ENCODE measurements around the gene COA6.
A peak's percentile ranks its signal among the peaks of the same experiment; 100 is the strongest.
"Not testable (repeated sequence)": the region's sequence is repeated elsewhere in the genome, so short reads cannot be mapped to it uniquely, and the experiment has no call there.

COA6 gene, protein sequence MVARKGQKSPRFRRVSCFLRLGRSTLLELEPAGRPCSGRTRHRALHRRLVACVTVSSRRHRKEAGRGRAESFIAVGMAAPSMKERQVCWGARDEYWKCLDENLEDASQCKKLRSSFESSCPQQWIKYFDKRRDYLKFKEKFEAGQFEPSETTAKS

DNA sequence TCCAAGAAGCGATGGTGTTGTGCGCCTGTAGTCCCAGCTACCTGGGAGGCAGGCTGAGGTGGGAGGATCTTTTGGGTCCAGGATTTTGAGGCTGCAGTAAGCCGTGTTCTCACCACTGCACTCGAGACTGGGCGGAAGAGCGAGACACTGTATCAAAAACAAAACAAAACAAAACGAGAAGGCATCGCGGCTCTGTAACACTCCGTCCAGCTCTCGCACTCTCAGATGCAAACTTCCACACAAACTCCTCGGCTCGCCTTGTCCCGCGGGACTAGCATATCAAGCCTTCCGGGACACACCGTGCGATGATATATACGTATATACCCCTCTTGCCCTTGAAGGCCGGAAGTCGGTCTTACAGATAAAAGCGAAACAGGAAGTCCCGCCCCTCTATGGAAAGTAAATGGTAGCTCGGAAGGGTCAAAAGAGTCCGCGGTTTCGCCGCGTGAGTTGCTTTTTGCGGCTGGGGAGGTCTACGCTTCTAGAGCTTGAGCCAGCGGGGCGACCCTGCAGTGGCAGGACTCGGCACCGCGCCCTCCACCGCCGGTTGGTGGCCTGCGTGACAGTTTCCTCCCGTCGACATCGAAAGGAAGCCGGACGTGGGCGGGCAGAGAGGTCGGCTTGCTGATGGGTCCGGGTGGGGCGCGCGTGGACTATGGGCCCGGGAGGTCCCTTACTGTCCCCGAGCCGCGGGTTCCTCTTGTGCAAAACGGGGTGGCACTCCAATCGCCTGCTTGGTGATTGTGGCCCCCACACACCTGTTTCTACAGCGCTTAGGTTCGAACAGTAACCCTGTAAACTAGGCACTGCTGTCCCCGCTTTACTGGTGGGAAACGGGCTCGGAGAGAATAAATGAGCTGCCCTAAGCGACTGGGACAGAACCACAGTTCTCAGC is at the start of gene COA6:
TSS of gene COA6 (plus strand) at position 393 of the 895 bp plus-strand sequence. CDS start at position 404, 11 bp downstream.
- peak; percentile 94 for DNase-seq (ENCODE audit: low spot score)

DNA sequence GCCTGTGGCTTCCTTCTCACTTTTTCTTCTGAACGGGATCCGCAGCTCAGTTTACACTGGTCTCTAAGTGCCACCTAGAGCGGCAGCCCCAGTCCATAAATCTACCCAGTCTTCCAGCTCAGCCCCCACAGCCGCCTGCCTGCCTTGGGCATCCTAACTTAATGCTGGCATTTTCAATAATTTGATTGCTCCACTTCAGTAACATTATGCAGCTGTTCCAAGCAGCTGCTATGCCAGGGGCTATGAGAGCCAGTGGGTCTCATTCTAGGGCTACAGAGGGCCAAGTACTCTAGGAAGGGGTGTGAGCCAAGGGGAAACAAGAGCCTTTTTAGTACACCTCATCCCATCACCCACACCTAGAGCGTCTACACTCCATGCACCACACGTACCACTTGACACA is 48.4 kb upstream of the COA6 start:
- no peak for DNase-seq (ENCODE audit: low spot score)

DNA sequence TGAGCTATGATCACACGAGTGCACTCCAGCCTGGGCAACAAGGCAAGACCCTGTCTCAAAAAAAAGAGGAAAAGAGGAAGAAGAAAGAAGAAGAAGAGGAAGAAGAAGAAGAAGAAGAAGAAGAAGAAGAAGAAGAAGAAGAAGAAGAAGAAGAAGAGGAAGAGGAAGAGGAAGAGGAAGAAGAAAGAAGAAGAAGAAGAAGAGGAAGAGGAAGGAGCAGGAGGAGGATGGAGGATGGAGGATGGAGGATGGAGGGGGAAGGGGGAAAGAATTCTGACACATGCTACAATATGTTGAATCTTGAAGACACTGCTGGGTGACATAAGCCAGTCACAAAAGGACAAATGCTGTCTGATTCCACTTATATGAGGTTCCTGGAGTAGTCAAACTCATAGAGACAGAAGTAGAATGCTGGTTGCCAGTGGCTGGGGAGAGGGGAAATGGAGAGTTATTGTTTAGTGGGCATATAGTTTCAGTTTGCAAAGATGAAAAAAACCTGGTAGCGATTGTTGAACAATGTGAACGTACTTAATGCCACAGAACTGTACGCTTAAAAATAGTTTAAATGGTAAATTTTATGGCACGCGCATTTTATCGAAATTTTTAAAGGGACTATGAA is 47.3 kb upstream of the COA6 start:
- DNase-seq (ENCODE audit: low spot score), result no peak

DNA sequence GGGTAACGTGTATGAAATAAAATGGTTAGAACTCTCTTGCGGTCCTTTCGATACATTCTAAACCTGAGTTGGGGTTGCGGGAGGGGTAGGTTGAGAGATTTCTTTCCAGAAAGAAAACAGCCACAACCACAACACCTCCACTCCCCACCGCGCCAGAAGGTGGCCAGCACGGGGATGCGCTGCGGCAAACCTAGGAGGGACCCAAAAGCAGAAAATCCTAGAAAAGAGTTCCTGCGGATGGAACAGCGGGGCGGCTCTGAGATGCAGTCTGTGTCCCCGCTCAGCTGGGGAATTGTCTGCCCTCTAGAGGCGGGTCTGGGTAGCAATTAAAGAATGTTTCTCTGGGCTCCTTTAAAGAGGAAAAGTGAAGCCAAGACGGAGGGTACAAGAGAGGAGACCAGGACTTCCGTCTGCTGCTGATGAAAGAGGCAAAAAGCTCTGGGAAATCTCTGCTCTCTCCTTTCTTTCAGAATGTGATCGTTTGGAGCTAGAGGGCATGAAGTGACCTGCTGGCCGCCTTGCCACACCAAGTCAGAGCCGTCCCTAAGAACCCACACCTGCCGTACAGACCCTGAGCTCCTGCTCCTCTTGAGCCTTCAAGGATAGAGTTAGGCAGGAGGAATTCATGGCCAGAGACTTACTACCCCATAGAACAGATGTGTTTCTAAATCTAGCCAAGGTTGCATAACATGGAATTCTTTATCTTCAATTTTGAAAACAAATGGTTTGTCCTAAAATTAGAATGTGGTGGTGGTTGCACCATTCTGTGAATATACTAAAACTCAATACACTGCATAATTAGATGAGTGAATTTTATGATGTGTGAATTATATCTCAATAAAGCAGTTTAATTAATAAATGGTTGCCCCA is 46.5 kb upstream of the COA6 start:
- peak; percentile 78 for DNase-seq (ENCODE audit: low spot score)

DNA sequence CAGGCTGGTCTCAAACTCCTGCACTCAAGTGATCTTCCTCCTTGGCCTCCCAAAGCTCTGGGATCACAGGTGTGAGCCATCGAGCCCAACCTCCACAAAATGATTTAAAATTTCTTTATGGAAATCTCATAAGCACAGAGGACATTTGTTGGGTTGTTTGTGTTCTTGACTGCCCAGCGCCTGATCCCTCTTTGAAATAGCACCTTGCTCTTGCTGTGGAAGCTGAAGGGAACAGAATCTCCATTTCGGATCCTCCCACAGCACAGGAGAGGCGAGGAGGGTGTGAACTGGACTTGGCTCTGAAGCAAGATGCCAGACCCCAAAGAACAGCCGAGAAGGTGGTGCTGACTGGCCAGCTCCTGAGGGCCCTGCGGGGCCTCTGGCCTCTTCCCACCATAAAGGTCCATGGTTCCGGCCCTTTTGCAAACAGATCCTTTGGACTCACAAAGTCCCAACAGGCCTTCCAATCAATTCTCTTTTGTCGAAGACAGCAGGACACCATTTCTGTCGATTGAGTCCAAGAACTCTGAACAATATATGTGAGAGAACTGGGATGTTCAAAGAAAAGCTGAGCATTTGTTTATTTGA is 45.6 kb upstream of the COA6 start:
- DNase-seq (ENCODE audit: low spot score), result no peak

DNA sequence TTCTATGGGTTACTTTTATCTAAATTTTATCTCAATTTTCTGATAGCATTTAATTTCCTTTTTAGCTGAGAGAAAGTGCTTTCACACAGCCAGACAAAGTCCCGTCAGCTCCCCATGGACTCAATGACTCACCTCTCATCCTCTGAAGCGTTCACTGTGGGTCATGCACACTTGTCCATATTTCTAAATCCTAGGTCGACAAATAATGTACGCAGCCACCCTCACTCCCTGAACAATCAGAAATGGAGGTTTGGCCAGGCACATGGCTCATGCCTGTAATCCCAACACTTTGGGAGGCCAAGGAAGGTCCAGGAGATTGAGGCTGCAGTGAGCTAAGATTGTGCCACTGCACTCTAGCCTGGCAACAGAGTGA is 42.4 kb upstream of the COA6 start:
- no peak for DNase-seq (ENCODE audit: low spot score)

DNA sequence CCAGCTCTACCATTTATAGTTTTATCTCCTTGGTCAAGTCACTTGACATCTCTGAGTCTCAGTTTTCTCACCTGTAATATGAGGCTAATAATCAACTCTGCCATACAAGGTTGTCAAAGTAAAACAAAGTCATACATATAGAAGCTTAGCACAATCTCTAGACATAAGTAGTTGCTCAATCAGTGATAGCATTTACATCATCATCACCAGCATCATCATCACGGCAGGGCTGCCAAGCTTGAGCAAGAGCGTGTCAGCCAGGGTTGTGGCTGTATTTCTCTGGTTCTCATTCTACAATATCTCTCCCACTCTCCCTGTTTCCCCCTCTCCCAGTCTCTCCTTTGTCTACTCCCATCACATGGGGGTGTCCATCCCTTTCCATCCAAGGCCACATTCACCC is 41.7 kb upstream of the COA6 start:
- DNase-seq (ENCODE audit: low spot score), result no peak

DNA sequence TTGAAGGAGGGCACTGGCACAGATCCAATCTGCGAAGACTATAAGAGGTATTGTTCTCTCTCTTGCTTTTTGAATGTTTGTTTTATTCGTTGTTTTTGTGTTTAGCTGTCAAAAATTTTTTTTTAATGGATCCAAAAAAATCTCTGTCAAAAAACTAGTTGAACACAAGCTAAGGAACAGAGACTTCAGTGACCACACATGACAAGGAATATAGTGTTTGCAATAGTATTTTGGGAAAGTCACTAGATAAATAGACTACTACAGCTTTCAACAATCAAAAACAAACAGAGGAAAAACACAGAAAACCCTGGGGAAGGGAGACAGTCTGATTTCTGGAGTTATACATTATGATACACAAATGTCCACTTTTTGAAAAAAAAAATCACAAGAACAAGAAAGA is 36.9 kb upstream of the COA6 start:
- no peak for DNase-seq (ENCODE audit: low spot score)

DNA sequence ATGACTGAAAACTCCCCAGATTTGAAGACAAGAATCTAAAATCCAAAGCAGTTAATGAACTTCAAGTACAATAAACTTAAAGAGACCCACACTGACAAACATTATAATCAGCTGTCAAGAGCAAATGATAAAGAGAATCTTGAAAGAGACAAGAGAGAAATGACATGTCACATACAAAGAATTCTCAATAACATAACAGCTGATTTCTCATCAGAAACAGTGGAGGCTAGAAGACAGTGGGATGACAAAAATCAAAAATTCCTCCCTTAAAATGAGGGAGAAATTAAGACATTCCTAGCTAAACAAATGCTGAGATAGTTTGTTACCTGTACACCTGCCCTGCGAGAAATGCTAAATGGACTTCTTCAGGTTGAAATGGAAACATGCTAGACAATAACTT is 36.0 kb upstream of the COA6 start:
- DNase-seq (ENCODE audit: low spot score), result no peak

DNA sequence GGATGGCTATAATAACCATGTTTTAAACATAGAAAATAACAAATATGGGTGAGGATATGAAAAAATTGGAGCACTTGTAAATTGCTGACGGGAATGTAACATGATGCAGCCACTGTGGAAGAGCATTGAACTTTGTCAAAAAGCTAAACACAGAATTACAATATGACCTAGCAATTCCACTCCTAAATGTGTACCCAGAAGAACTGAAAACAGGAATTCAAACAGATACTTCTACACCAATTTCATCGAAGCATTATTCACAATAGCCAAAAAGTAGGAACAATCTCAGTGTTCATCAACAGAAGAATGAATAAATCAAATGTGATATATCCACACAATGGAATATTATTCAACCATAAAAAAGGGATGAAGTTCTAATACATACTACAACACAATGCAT is 32.7 kb upstream of the COA6 start:
- DNase-seq (ENCODE audit: low spot score), result no peak

DNA sequence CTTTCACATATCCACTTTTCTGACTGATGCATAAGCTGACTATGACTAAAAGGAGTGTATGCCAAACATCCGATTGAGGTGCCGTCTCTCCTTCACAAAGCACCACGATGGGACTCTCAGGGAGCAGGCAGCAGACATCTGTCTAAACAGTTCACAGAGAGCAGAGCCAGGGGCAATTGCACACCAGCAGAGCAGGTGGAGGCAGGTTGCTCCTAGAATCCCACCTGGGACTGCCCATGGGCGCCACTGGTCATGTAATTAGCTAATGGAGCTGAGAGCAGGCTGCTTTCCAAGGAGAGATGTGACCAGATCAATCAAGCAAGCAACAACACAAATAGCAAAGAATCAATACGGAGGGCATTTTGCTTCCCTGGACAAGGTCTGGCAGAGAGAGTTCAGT is 30.5 kb upstream of the COA6 start:
- no peak for DNase-seq (ENCODE audit: low spot score)

DNA sequence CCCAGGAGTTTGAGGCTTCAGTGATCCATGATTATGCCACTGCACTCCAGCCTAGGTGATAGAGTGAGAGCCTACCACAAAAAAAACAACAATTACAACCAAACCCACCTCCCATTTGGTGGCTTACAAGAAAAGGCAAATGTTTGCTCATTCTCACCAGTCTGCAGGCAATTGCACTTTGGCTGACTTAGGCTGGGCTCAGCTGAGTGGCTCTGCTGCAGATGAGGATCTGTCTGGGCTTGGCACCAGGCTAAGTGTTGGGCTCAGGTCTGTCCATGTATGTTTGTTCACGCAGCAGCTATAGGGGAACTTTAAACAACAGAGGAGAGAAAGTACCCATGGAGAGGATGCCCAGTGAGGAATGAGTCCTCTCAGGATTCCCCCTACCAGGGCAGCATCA is 28.0 kb upstream of the COA6 start:
- DNase-seq (ENCODE audit: low spot score), result no peak

DNA sequence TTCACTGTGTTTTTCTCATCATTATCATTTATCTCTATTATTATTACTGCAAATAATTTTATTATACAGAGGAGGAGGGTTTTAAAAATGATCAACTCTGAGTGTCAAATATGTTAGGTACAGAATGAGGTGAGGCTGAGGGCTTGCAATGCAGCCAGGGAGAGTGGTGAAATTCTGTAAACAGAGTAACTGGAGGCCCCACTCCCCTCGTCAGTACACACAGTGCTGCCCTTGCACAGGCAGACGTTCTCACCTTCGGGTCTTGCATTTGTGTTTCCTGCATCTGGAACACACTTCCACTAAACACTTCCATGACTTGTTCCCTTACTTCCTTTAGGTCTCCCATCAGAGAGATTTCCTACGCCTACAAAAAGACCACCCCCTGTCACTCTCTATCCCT is 24.3 kb upstream of the COA6 start:
- no peak for DNase-seq (ENCODE audit: low spot score)

DNA sequence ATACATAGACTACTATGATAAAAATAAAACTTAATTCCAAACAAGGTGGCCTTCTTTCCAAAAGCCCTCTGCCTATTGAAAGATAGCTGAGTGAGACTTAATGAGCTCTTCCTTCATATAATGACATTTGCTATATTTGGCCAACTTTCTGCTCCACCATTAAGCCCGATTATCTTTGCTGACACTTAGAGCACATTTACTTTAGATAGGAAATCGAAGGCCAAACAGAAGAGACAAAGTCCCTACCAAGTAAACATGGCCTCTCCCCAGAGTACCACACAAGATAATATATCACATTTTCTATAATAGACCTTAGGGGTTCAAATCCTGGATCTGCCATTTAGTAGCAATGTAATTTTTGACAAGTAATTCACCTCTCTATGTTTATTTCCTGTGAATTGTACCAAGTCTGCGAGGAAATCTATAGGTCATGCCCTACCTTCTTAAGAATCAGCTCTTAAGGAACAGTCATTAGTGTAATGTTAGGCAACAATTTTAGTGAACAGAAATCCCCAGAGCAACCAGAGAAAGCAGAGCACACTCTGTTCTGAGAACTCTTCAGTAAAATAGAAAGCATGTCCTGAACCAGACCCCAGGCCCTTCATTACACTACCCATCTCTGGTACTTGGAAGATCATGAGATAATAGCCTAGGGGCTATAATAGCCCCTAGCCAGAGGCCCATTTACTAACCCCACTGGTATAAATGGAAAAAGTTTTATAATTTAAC is 17.3 kb upstream of the COA6 start:
- DNase-seq (ENCODE audit: low spot score), result no peak

DNA sequence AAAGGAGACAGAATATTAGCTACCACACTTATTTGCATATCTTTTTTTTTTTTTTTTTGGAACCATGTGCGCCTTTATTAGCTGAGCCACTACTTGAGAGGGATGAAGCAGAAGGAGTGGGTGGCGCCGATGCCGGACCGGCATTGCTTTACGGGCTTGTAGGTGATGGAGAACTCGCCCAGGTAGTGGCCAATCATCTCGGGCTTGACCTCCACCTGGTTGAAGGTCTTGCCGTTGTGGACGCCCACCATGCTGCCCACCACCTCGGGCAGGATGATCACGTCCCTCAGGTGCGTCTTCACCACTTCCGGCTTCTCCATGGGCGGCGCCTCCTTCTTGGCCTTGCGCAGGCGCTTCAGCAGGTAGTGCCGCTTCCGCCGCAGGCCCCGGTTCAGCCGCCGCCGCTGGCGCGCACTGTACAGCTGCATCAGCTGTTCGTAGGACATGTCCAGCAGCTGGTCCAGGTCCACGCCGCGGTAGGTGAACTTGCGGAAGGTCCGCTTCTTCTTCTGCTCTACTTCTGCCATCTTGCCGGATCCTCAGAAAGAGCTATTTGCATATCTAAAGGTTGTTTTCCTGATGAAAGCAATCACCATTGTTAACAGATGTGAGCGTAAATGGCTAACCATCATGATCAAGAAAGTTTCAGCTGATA is 16.5 kb upstream of the COA6 start:
- DNase-seq (ENCODE audit: low spot score), result not testable (repeated sequence)

DNA sequence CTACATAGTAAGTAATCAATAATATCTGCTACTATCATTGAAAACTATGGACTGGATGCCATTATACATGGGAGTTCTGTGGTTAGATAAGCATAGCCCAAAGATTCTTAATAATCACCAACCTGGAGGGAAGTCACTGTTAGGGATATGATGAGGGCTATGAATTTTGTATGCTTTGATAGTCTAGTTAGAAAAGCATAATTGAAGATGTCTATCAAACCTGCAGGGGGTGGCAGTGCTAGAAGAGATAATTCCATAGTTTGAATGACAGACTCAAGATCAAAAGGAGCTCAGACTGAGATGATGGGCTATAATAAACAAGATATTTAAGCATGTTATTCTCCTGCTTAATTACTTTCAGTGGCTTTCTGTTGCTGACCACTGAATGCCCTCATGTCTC is 15.4 kb upstream of the COA6 start:
- DNase-seq (ENCODE audit: low spot score), result no peak

DNA sequence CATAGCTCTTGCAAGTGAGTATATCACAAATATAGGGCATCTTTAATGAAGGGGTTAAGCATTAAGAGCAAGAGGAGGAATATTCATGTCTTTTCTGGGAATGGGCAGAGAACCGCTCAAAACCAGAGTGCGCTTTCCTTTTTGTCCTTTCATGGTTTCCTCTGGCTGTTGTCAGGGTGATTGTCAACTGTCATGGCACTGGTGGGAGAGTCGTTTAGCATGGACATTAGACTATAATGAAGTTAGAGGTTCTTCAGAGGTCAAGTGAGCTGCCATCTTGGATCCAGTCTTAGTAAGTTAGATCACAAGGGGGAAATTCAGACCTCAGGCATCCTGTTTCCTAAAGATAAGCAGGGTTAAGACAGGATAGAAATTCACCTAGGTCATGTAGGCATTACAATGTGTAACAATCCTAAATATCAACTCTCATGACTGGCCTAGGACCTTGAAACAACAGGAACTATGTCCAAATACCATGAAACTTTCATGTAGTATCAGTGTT is 12.1 kb upstream of the COA6 start:
- DNase-seq (ENCODE audit: low spot score), result no peak

DNA sequence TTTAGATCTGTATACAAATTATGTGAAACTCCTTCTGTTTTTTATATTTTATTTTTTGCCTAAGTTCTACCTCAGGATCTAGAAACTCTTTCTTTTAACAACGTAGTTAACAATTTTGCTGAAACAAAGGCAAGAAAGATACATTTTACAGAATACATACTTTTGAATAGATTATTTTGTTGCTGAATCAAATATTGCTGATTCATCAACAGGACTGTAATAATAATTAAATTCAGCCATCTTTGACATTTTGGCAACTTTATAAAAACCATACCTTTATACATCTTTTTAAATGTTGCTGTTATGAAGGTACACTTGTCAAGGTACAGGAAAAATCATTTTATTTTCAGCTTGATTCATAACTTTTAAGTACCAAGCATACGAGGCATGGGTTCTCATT is 10.7 kb upstream of the COA6 start:
- DNase-seq (ENCODE audit: low spot score), result no peak

DNA sequence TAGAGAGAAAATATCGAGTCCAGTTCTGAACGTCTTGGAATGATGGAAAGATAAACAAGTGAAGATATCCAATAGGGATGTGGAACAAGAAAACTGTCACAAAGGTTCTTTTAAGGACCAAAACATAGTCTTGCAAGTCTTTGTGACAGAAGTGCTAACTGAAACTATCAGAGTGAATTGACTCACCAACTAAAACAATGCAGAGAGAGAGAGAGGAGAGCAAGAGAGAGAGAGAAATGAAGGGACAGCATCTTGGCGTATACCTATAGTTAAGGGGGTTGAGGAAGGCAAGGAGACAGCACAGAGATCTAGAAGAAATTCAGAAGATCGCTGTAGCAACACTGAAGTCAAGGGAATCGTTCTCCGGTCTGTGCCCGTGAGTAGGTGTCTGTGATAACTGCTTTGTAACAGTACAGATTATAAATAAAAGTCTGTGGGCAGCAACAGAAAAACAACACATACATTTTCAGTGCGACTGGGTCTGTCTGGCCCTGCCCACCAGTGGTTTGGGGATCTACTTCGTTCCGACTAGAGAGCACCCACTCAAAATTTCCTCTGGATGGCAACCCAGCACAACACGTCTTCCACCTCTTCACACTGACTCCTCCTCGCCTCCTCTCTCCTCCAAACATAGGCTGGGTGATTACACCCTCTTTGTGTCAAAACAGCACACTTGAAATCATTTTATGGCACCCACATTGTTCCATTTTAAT is 4.8 kb upstream of the COA6 start:
- no peak for DNase-seq (ENCODE audit: low spot score)

DNA sequence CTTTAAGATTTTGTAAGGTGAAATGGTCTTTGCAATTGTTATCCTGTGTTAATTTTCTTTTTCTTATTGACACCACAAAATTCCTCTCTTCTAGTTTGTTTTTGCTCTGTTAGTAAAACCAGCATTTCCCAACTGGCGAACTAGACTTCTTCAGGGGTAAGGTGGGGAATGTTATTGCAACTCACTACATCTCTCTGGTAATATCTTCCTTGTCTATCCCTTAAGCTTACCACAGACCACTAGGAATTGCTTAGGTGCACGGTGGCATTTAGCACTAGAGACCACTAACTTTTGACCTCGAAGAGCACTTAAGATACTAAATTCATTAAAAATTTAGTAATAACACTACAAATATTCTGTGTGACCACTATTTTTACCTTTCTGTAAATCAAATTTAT is 4.2 kb upstream of the COA6 start:
- DNase-seq (ENCODE audit: low spot score), result no peak
